GM19467 (cell line): Measurements from ENCODE around the gene SPEF2.
"Not testable (repeated sequence)": the region's sequence is repeated elsewhere in the genome, so short reads cannot be mapped to it uniquely, and the experiment has no call there.

Experiments used
- ATAC-seq: cut with Tn5 transposase; IDR thresholded peaks from one replicate; pipeline ENCODE4 v1.9.1; 2021; ENCODE audit warnings: mild to moderate bottlenecking, moderate library complexity; ENCODE audit not compliant: unreplicated experiment

The SPEF2 gene

GRCh38 chr5:35819668-35820067 is 202.0 kb downstream of the SPEF2 start:
- no peak for ATAC-seq

- ATAC-seq, result no peak
Observed at GRCh38 chr5:35820735-35821134, 203.1 kb downstream of the SPEF2 start.

- no peak for ATAC-seq
Observed at GRCh38 chr5:35821513-35821912, 203.8 kb downstream of the SPEF2 start.

GRCh38 chr5:35822511-35822910 is 204.8 kb downstream of the SPEF2 start:
- ATAC-seq, result no peak

GRCh38 chr5:35823347-35824098 is 205.9 kb downstream of the SPEF2 start:
- ATAC-seq, result no peak

GRCh38 chr5:35826056-35826455 is 208.4 kb downstream of the SPEF2 start:
- no peak for ATAC-seq

- ATAC-seq, result no peak
Observed at GRCh38 chr5:35826554-35826953, 208.9 kb downstream of the SPEF2 start.

- no peak for ATAC-seq
Observed at GRCh38 chr5:35828082-35828598, 210.5 kb downstream of the SPEF2 start.

GRCh38 chr5:35830587-35830986 is 212.9 kb downstream of the SPEF2 start:
- ATAC-seq, result no peak

GRCh38 chr5:35832762-35833161 is 215.1 kb downstream of the SPEF2 start:
- ATAC-seq, result no peak

- ATAC-seq, result no peak
Observed at GRCh38 chr5:35833224-35833623, 215.6 kb downstream of the SPEF2 start.

- no peak for ATAC-seq
Observed at GRCh38 chr5:35835796-35836742, 218.4 kb downstream of the SPEF2 start.

GRCh38 chr5:35838370-35839042 is 220.8 kb downstream of the SPEF2 start:
- no peak for ATAC-seq

- no peak for ATAC-seq
Observed at GRCh38 chr5:35842856-35843255, 225.2 kb downstream of the SPEF2 start.

- ATAC-seq, result not testable (repeated sequence)
Observed at GRCh38 chr5:35845508-35845907, 227.8 kb downstream of the SPEF2 start.

- ATAC-seq, result no peak
Observed at GRCh38 chr5:35847491-35847890, 229.8 kb downstream of the SPEF2 start.

- ATAC-seq, result no peak
Observed at GRCh38 chr5:35847961-35848360, 230.3 kb downstream of the SPEF2 start.

- no peak for ATAC-seq
Observed at GRCh38 chr5:35849860-35850259, 232.2 kb downstream of the SPEF2 start.

GRCh38 chr5:35850967-35851680 is 233.5 kb downstream of the SPEF2 start:
- ATAC-seq, result no peak

GRCh38 chr5:35852084-35852734 is 234.5 kb downstream of the SPEF2 start:
- ATAC-seq, result no peak
